ENCODE results near the gene ACOX1. TPM values are rescaled to one million over a fixed set of nuclear protein-coding genes. Genes with fewer than 3 reads are reported as not detected.

ACOX1 gene
- total and polyA plus RNA-seq, 5 donors from 2014 or later, result 15.0 to 25.6 (median 22.1) TPM

DNA sequence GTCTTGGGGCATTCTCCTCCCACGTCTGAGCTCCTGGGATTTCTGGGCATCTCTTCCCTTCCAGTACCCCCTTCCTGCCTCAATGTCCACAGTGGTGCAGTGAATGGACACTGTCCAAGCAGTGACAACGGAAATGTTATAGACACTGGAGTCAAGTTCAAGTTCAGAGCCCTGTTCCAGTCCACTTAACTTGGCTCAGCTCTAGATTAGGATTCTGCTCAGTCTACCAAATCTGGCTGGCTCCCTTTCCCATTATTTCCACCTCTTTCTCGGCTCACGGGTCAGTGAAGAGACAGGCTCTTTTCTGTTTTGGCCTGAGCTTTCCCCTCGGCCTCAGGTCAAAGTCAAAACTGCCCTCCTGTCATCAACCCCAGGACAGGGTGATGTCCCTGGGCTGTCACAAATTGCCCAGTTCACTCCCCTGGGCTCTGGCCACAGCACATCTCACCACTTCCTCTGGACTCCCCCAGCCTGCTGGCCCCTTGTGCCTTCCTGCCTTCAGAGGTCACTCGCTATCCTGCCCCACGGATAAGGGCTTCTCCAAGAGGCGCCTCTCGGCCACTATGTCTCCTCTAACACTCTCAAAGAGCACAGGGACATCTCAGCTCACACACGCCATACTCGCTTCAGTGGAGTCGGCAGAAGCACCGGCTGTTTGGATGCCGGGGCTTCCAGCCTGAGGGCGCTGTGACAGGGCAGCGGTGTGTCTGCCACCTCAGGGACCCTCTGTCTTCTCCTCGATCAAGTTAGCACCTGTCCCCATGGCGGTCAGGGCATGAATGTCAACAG lies 56.6 kb downstream of the ACOX1 start:
- Histone ChIP-seq H3K9me3 (ENCODE audit: control insufficient read depth in 2 of 2, low read length in 2 of 2) (no peaks in the 10 kb centered on the region), H3K27me3 (ENCODE audit: control insufficient read depth, insufficient read depth, low read length) (no peaks in the 10 kb centered on the region), H3K4me1 (ENCODE audit: control insufficient read depth, insufficient read depth, low read length, poor library complexity, severe bottlenecking) (no peaks in the 10 kb centered on the region), H3K27ac (ENCODE audit: insufficient read depth, low read length, poor library complexity, severe bottlenecking) (no peak overlapping the region), H3K4me3 (ENCODE audit: low read depth, low read length) (no peak overlapping the region), H3K36me3 (ENCODE audit: control insufficient read depth, insufficient read depth, low read length) (no peaks in the 10 kb centered on the region)
- H3K9me3 Mint-ChIP-seq, result no peaks in the 10 kb centered on the region
- H3K4me1 Mint-ChIP-seq, result peaks cover 0 to 1% (median 0%) of the 10 kb centered on the region in 4 donors
- no peak for ATAC-seq (ENCODE audit: low read depth in 2 of 2)
- no peak for DNase-seq
- no peaks in the 10 kb centered on the region for H3K36me3 Mint-ChIP-seq
- peak overlapping the region in 1 of 3 donors; percentile 34 for H3K27ac Mint-ChIP-seq
- H3K27me3 Mint-ChIP-seq, result no peaks in the 10 kb centered on the region
- no peak overlapping the region for H3K4me3 Mint-ChIP-seq

- Histone ChIP-seq H3K27me3 (ENCODE audit: control insufficient read depth, insufficient read depth, low read length) (no peaks in the 10 kb centered on the region), H3K27ac (ENCODE audit: insufficient read depth, low read length, poor library complexity, severe bottlenecking) (no peak overlapping the region), H3K36me3 (ENCODE audit: control insufficient read depth, insufficient read depth, low read length) (no peaks in the 10 kb centered on the region), H3K4me3 (ENCODE audit: low read depth, low read length) (no peak overlapping the region), H3K9me3 (ENCODE audit: control insufficient read depth in 2 of 2, low read length in 2 of 2) (no peaks in the 10 kb centered on the region), H3K4me1 (ENCODE audit: control insufficient read depth, insufficient read depth, low read length, poor library complexity, severe bottlenecking) (no peaks in the 10 kb centered on the region)
- Mint-ChIP-seq H3K27ac (no peak overlapping the region), H3K4me3 (no peak overlapping the region), H3K27me3 (no peaks in the 10 kb centered on the region), H3K9me3 (no peaks in the 10 kb centered on the region), H3K36me3 (no peaks in the 10 kb centered on the region), H3K4me1 (peaks cover 0 to 6% (median 3%) of the 10 kb centered on the region in 4 donors)
- ATAC-seq (ENCODE audit: low read depth in 2 of 2) (no peak), DNase-seq (no peak)
These were observed 57.4 kb downstream of the ACOX1 start for GRCh38 chr17:75921596-75921995.

- no peak for DNase-seq
- H3K4me3 ChIP-seq (ENCODE audit: low read depth, low read length), result no peak overlapping the region
- no peak for ATAC-seq (ENCODE audit: low read depth in 2 of 2)
- no peaks in the 10 kb centered on the region for H3K27me3 ChIP-seq (ENCODE audit: control insufficient read depth, insufficient read depth, low read length)
- no peak overlapping the region for H3K4me3 Mint-ChIP-seq
- H3K4me1 ChIP-seq (ENCODE audit: control insufficient read depth, insufficient read depth, low read length, poor library complexity, severe bottlenecking), result no peaks in the 10 kb centered on the region
- no peaks in the 10 kb centered on the region for H3K9me3 ChIP-seq (ENCODE audit: control insufficient read depth in 2 of 2, low read length in 2 of 2)
- no peaks in the 10 kb centered on the region for H3K9me3 Mint-ChIP-seq
- no peaks in the 10 kb centered on the region for H3K27me3 Mint-ChIP-seq
- H3K36me3 ChIP-seq (ENCODE audit: control insufficient read depth, insufficient read depth, low read length), result no peaks in the 10 kb centered on the region
- H3K27ac ChIP-seq (ENCODE audit: insufficient read depth, low read length, poor library complexity, severe bottlenecking), result no peak overlapping the region
- peaks cover 3% of the 10 kb centered on the region for H3K36me3 Mint-ChIP-seq
- no peak overlapping the region for H3K27ac Mint-ChIP-seq
- peaks cover 0 to 6% (median 3%) of the 10 kb centered on the region in 4 donors for H3K4me1 Mint-ChIP-seq
These were observed 58.9 kb downstream of the ACOX1 start for GRCh38 chr17:75920045-75920560.

DNA sequence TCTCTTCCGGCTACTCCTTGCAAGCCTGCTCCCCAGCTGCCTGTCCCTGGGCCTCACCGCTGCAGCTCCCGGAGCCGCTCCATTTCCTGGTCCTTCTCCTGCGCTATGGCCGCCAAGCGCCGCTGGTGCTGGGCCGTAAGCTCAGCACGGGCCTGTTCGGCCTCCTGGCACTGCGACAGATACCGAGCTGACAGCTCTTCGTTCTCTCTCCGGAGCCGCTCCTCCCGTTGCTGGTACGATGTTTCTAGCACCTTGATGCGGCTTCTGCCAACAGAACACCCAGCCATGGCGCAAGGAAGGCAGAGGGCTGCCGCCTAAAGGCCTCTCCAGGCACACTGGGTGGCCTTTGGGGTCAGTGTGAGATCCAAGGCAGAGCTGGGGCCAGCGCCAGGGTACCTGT lies 59.4 kb downstream of the ACOX1 start:
- H3K4me1 Mint-ChIP-seq, result peaks cover 0 to 6% (median 3%) of the 10 kb centered on the region in 4 donors
- ATAC-seq (ENCODE audit: low read depth in 2 of 2) (no peak), DNase-seq (no peak)
- H3K27ac Mint-ChIP-seq, result no peak overlapping the region
- peaks cover 5% of the 10 kb centered on the region for H3K36me3 Mint-ChIP-seq
- H3K4me3 Mint-ChIP-seq, result no peak overlapping the region
- no peaks in the 10 kb centered on the region for H3K9me3 Mint-ChIP-seq
- H3K4me1 ChIP-seq (ENCODE audit: control insufficient read depth, insufficient read depth, low read length, poor library complexity, severe bottlenecking), result no peaks in the 10 kb centered on the region
- no peaks in the 10 kb centered on the region for H3K9me3 ChIP-seq (ENCODE audit: control insufficient read depth in 2 of 2, low read length in 2 of 2)
- H3K27me3 Mint-ChIP-seq, result no peaks in the 10 kb centered on the region
- no peaks in the 10 kb centered on the region for H3K36me3 ChIP-seq (ENCODE audit: control insufficient read depth, insufficient read depth, low read length)
- no peak overlapping the region for H3K27ac ChIP-seq (ENCODE audit: insufficient read depth, low read length, poor library complexity, severe bottlenecking)
- H3K27me3 ChIP-seq (ENCODE audit: control insufficient read depth, insufficient read depth, low read length), result no peaks in the 10 kb centered on the region
- H3K4me3 ChIP-seq (ENCODE audit: low read depth, low read length), result no peak overlapping the region

DNA sequence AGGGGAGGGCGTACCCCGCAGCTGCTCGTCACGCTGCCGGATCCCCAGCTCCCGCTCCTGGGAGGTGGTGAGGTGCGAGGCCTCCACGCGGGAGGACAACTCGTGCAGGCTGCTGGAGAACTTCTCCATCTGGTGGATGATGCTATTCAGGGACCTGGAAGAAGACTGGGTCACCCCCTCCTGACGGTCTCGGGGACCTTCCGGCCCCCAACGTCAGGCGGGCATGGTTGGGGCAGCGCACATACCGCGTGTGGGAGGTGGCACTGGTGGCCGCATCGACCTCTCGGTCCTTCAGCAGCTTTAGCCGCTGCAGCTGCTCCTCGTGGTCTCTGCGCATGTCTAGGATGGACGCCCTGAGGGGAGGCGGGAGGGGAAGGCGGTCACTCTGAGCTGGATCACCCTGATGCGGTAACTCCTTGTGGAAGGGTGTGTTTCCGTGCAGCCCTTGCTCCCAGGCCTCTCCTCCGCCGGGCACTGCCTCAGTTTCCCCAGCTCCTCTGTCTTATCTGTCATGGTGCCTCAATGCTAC lies 61.0 kb downstream of the ACOX1 start:
- H3K4me3 Mint-ChIP-seq, result peak overlapping the region in 1 of 4 donors; percentile 10
- no peak overlapping the region for H3K27ac ChIP-seq (ENCODE audit: insufficient read depth, low read length, poor library complexity, severe bottlenecking)
- H3K4me3 ChIP-seq (ENCODE audit: low read depth, low read length), result no peak overlapping the region
- DNase-seq (no peak), ATAC-seq (ENCODE audit: low read depth in 2 of 2) (no peak)
- no peaks in the 10 kb centered on the region for H3K27me3 Mint-ChIP-seq
- no peak overlapping the region for H3K27ac Mint-ChIP-seq
- H3K4me1 ChIP-seq (ENCODE audit: control insufficient read depth, insufficient read depth, low read length, poor library complexity, severe bottlenecking), result no peaks in the 10 kb centered on the region
- no peaks in the 10 kb centered on the region for H3K9me3 ChIP-seq (ENCODE audit: control insufficient read depth in 2 of 2, low read length in 2 of 2)
- H3K36me3 Mint-ChIP-seq, result peaks cover 8% of the 10 kb centered on the region
- peaks cover 0 to 6% (median 3%) of the 10 kb centered on the region in 4 donors for H3K4me1 Mint-ChIP-seq
- H3K27me3 ChIP-seq (ENCODE audit: control insufficient read depth, insufficient read depth, low read length), result no peaks in the 10 kb centered on the region
- no peaks in the 10 kb centered on the region for H3K36me3 ChIP-seq (ENCODE audit: control insufficient read depth, insufficient read depth, low read length)
- H3K9me3 Mint-ChIP-seq, result no peaks in the 10 kb centered on the region

GRCh38 chr17:75917141-75917916 lies 61.6 kb downstream of the ACOX1 start:
- H3K27ac Mint-ChIP-seq, result peak overlapping the region in 1 of 3 donors; percentile 63
- Histone ChIP-seq H3K27ac (ENCODE audit: insufficient read depth, low read length, poor library complexity, severe bottlenecking) (no peak overlapping the region), H3K4me1 (ENCODE audit: control insufficient read depth, insufficient read depth, low read length, poor library complexity, severe bottlenecking) (no peaks in the 10 kb centered on the region), H3K27me3 (ENCODE audit: control insufficient read depth, insufficient read depth, low read length) (no peaks in the 10 kb centered on the region), H3K9me3 (ENCODE audit: control insufficient read depth in 2 of 2, low read length in 2 of 2) (no peaks in the 10 kb centered on the region), H3K4me3 (ENCODE audit: low read depth, low read length) (no peak overlapping the region), H3K36me3 (ENCODE audit: control insufficient read depth, insufficient read depth, low read length) (no peaks in the 10 kb centered on the region)
- peak overlapping the region in 1 of 4 donors; percentile 22 for H3K4me3 Mint-ChIP-seq
- ATAC-seq (ENCODE audit: low read depth in 2 of 2), result no peak
- no peak for DNase-seq
- H3K36me3 Mint-ChIP-seq, result peaks cover 8% of the 10 kb centered on the region
- no peaks in the 10 kb centered on the region for H3K27me3 Mint-ChIP-seq
- H3K9me3 Mint-ChIP-seq, result no peaks in the 10 kb centered on the region
- peaks cover 0 to 6% (median 3%) of the 10 kb centered on the region in 4 donors for H3K4me1 Mint-ChIP-seq

- no peaks in the 10 kb centered on the region for H3K36me3 ChIP-seq (ENCODE audit: control insufficient read depth, insufficient read depth, low read length)
- H3K4me3 ChIP-seq (ENCODE audit: low read depth, low read length), result no peak overlapping the region
- H3K27ac Mint-ChIP-seq, result no peak overlapping the region
- no peak for ATAC-seq (ENCODE audit: low read depth in 2 of 2)
- H3K9me3 Mint-ChIP-seq, result no peaks in the 10 kb centered on the region
- H3K9me3 ChIP-seq (ENCODE audit: control insufficient read depth in 2 of 2, low read length in 2 of 2), result no peaks in the 10 kb centered on the region
- no peaks in the 10 kb centered on the region for H3K27me3 ChIP-seq (ENCODE audit: control insufficient read depth, insufficient read depth, low read length)
- H3K4me1 Mint-ChIP-seq, result peaks cover 0 to 6% (median 3%) of the 10 kb centered on the region in 4 donors
- no peaks in the 10 kb centered on the region for H3K27me3 Mint-ChIP-seq
- H3K4me3 Mint-ChIP-seq, result no peak overlapping the region
- no peak overlapping the region for H3K27ac ChIP-seq (ENCODE audit: insufficient read depth, low read length, poor library complexity, severe bottlenecking)
- no peaks in the 10 kb centered on the region for H3K4me1 ChIP-seq (ENCODE audit: control insufficient read depth, insufficient read depth, low read length, poor library complexity, severe bottlenecking)
- no peak for DNase-seq
- H3K36me3 Mint-ChIP-seq, result peaks cover 12% of the 10 kb centered on the region
These were observed 63.7 kb downstream of the ACOX1 start for GRCh38 chr17:75915268-75915667.
